Activated naive CD4-positive, alpha-beta T cell treated with anti-CD3 and anti-CD28 coated beads for 36 hours (primary cell): Measurements from ENCODE around the gene MBOAT7. TPM values are rescaled to one million over a fixed set of nuclear protein-coding genes. Genes with fewer than 3 reads are reported as not detected.
A peak's percentile ranks its signal among the peaks of the same experiment; 100 is the strongest.
"Not testable (repeated sequence)": the region's sequence is repeated elsewhere in the genome, so short reads cannot be mapped to it uniquely, and the experiment has no call there.

Experiments used
- CTCF ChIA-PET: fragments of 350-600 bp; sonication (Branson Sonifier 250); formaldehyde crosslinking; loops from one replicate; lab custom pipeline; 2021; ENCODE audit warnings: antibody characterized with exemption; lab: Charles Lee
- DNase-seq: peaks from one replicate; pipeline ENCODE4 v3.0.0-alpha.2; 2020
- H3K27ac Mint-ChIP-seq: one replicate; pipeline ENCODE4 v1.8.0; 2021; ENCODE audit warnings: mild to moderate bottlenecking, mixed read lengths
- H3K27me3 Mint-ChIP-seq: one replicate; pipeline ENCODE4 v1.8.0; 2021; ENCODE audit warnings: low read depth, mixed read lengths
- H3K36me3 Mint-ChIP-seq: one replicate; pipeline ENCODE4 v1.8.0; 2021; ENCODE audit warnings: low read depth, mixed read lengths
- H3K4me1 Mint-ChIP-seq: one replicate; pipeline ENCODE4 v1.8.0; 2021; ENCODE audit warnings: low read depth, mixed read lengths
- H3K4me3 Mint-ChIP-seq: one replicate; pipeline ENCODE4 v1.8.0; 2021; ENCODE audit warnings: mild to moderate bottlenecking, moderate library complexity, mixed read lengths
- H3K9me3 Mint-ChIP-seq: one replicate; pipeline ENCODE4 v1.8.0; 2021; ENCODE audit warnings: mixed read lengths
- intact Hi-C: fragments of 100-400 bp; cut with micrococcal nuclease; formaldehyde crosslinking; loops from one replicate; pipeline ENCODE4 v1.15.1; 2023
- total RNA-seq, 2 experiments: library from RNA; stranded (reverse); gene quantifications; one replicate each; pipeline ENCODE4 v1.2.3, GENCODE V29; 2021

The MBOAT7 gene
- total RNA-seq, 2 experiments from 2014 or later: 33.7 to 36.1 TPM

DNA sequence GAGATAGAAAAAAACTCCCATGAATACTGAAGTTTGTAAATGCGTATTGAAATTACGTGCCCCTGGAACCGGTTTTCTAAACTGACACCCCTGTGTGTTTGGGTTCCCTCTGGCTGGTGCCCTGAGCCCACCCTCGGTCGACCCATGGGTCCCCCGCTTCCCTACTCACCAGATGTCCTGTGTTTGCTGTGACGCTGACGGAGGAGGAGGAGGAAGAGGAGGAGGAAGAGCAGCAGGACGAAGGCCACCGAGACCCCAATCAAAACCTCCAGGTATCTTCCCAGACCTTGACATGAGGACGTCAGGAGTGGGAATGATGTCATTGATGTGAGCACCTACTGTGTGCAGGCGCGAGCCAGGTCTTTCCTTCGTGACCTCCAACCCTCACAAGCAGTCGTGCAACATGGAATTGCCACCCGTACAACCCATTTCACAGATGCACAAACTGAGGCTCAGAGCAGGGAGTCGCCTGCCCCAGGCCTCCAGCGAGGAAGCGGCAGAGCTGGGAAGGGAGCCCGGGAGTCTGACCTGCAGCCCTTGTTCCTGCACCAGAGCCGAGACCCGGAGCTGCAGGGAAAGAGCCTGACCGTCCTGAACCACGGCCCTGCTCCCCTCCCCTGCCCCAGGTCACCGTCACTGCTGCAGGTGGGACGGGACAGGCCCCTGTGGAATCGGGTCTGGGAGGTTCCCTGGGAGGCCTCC lies 29.7 kb upstream of the MBOAT7 start:
- H3K4me3 Mint-ChIP-seq: no peak overlapping the region
- H3K36me3 Mint-ChIP-seq: peaks cover 10% of the 10 kb centered on the region
- H3K27me3 Mint-ChIP-seq: peaks cover 5% of the 10 kb centered on the region
- no peak overlapping the region for H3K27ac Mint-ChIP-seq
- CTCF ChIA-PET: no interaction called here
- no peaks in the 10 kb centered on the region for H3K9me3 Mint-ChIP-seq
- intact Hi-C loops: no loop called here
- peaks cover 8% of the 10 kb centered on the region for H3K4me1 Mint-ChIP-seq
- no peak for DNase-seq

DNA sequence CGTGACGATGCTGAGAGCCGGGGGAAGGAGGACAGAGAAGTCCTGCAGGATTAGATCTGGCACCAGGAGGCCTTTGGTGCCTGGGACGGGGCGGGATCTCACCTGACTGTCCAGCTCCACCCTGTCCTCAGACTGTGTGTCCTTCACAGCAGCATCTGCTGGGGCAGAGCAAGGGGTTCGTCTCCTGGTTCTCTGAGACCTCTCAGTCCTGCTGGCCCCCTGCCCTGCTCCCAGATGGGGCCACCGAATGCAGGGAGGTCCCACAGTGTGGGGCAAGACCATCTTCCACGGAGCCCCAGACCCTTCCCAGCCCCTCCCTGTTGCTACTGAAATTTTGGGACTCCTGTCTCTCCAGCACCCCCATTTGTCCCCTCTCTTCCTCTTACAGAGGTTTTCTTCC lies 28.9 kb upstream of the MBOAT7 start:
- CTCF ChIA-PET: no interaction called here
- intact Hi-C loops: no loop called here
- no peak for DNase-seq
- peaks cover 2% of the 10 kb centered on the region for H3K27me3 Mint-ChIP-seq
- H3K36me3 Mint-ChIP-seq: peaks cover 12% of the 10 kb centered on the region
- H3K4me3 Mint-ChIP-seq: no peak overlapping the region
- no peak overlapping the region for H3K27ac Mint-ChIP-seq
- peaks cover 4% of the 10 kb centered on the region for H3K4me1 Mint-ChIP-seq
- H3K9me3 Mint-ChIP-seq: no peaks in the 10 kb centered on the region

DNA sequence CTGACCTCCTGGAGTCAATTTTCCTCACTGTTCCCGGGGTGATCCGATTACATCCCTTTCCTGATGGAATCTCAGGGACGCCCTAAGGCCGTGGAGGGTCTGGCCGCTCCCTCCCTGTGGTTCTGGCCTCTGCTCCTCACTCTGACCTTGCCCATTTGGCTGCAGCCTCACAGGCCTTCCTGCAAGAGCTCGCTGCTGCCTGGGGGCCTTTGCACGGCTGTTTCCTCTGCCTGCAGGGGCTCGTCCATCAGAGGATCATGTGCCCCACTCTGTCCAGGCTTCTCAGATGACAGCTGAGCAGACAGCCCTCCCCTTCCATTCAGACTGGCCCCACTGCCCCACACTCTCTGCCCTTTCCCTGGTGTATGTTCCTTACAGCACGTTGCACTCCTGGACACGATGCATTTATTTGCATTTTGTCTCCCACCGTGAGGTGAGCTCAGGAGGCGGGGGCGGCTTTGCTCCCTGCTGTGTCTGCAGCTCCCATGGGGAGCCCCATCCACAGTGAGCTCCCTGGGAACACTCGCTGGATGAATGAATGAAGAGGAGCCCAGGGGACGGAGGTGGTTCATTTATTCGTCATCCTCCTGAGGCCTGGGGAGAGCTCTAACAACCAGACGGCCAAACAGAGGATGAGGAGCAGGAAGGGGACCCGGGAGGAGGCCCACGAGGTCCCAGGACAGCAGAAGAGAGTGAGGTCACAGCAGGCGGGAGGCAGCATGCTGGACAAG lies 28.3 kb upstream of the MBOAT7 start:
- CTCF ChIA-PET: interaction anchor here (1.1 kb wide), 1 partner anchor 48 kb away, joined by 4 read pairs; no protein-coding TSS in a partner anchor
- intact Hi-C loops, DNase-seq, H3K4me3 Mint-ChIP-seq, H3K27me3 Mint-ChIP-seq, H3K9me3 Mint-ChIP-seq, H3K27ac Mint-ChIP-seq, H3K4me1 Mint-ChIP-seq: not testable (repeated sequence)
- peaks cover 16% of the 10 kb centered on the region for H3K36me3 Mint-ChIP-seq

DNA sequence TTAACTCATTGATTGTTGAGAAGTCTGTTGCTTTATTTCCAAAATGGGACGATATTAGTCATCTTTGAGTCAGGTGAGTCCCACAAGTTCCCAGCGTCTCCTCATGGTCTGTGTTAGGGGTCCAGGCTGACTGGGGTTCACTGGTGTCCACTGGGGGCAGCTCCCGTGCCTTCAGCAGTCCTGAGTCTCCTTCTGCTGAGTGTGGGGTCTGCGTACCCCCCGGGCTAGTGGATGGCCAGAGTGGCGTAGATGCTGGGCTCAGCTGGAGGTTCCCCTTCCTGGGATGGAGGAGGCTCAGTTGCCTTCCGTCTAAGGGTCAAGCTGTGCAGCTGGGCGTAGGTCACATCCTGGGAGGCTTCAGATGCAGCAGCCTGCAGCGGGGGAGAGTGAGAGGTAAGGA lies 27.5 kb upstream of the MBOAT7 start:
- Mint-ChIP-seq H3K9me3 (no peaks in the 10 kb centered on the region), H3K27me3 (no peaks in the 10 kb centered on the region), H3K27ac (no peak overlapping the region), H3K4me1 (peaks cover 4% of the 10 kb centered on the region), H3K4me3 (no peak overlapping the region), H3K36me3 (peaks cover 16% of the 10 kb centered on the region)
- CTCF ChIA-PET: interaction anchor here (1.1 kb wide), 1 partner anchor 49 kb away, joined by 4 read pairs; no protein-coding TSS in a partner anchor
- intact Hi-C loops: no loop called here
- no peak for DNase-seq

DNA sequence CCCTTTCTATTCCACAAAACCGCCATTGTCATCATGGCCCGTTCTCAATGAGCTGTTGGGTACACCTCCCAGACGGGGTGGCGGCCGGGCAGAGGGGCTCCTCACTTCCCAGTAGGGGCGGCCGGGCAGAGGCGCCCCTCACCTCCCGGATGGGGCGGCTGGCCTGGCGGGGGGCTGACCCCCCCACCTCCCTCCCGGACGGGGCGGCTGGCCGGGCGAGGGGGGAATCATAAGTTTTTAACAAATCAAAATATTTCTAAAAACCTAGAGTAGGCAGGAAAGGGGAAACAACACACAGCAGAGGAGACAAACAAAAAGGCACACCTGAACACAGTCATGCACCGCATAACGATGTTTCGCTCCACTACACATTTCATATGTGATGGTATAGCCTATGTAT lies 25.4 kb upstream of the MBOAT7 start:
- CTCF ChIA-PET, DNase-seq, H3K27ac Mint-ChIP-seq, H3K4me3 Mint-ChIP-seq, intact Hi-C loops, H3K9me3 Mint-ChIP-seq, H3K27me3 Mint-ChIP-seq: not testable (repeated sequence)
- Mint-ChIP-seq H3K36me3 (peaks cover 33% of the 10 kb centered on the region), H3K4me1 (peaks cover 17% of the 10 kb centered on the region)

DNA sequence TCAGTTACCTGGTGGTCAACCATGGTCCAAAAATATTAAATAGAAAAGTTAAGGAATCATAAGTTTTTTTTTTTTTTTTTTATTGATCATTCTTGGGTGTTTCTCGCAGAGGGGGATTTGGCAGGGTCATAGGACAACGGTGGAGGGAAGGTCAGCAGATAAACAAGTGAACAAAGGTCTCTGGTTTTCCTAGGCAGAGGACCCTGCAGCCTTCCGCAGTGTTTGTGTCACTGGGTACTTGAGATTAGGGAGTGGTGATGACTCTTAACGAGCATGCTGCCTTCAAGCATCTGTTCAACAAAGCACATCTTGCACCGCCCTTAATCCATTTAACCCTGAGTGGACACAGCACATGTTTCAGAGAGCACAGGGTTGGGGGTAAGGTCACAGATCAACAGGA lies 24.8 kb upstream of the MBOAT7 start:
- CTCF ChIA-PET: not testable (repeated sequence)

DNA sequence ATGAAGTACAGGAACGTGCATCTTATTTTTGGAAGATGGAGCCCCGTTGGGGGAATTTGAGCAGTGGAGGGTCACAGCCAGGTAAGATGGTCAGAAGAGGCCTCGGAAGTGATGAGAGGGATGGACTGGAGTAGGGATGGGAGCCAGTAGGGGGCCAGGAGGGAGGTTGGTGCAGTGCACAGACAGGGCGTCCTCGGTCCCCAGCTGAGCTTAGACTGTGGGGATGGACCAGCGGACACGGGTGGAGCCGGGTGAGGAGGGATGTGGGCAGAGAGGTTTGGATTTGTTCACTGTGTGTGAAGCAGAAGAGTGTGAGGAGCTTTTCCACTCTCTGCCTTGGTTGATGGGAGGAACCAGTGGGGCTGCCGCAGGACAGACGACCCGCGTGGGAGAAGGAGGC lies 21.9 kb upstream of the MBOAT7 start:
- Mint-ChIP-seq H3K36me3 (peaks cover 54% of the 10 kb centered on the region), H3K9me3 (no peaks in the 10 kb centered on the region), H3K27ac (peak overlapping the region; percentile 42), H3K4me3 (no peak overlapping the region), H3K4me1 (peaks cover 52% of the 10 kb centered on the region), H3K27me3 (no peaks in the 10 kb centered on the region)
- intact Hi-C loops: no loop called here
- CTCF ChIA-PET: no interaction called here
- no peak for DNase-seq

More for the DNA sequence above, 24.8 kb upstream of the MBOAT7 start:
- H3K9me3 Mint-ChIP-seq, intact Hi-C loops, H3K4me3 Mint-ChIP-seq, H3K27me3 Mint-ChIP-seq, DNase-seq: not testable (repeated sequence)
- Mint-ChIP-seq H3K27ac (peak overlapping the region; percentile 46), H3K36me3 (peaks cover 33% of the 10 kb centered on the region), H3K4me1 (peaks cover 23% of the 10 kb centered on the region)

DNA sequence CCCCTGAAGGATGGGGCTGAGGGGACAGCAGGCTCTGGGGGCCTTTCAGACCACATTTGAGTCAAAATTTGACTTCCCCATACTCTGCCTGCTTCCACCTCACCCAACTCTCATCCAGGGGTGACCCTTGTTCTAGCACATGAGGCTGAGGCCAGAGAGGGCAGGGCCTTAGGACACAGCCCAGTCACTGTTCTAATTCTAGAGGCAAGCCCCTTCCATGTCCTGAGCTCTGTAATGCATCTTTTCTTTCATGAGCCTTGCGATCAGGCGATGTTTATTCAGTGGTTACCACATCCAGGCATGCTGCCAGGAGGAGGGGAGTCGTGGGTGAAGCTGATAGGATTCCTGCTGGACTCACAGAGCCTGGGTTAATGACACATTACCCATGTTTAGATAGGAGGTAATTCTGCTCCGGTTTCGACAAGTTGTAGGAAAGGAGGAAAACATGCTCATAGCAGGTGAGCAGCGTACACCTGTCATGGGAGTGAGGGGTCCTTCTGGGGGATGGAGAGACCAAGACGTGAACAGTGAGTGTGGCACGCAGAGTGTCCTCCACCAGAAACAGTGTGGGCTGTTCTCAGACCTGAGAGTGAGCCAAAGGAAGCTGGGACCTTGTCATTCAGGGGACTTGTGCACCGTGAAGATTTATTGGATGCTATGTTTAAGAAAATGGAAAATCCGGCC lies 20.6 kb upstream of the MBOAT7 start:
- peaks cover 61% of the 10 kb centered on the region for H3K36me3 Mint-ChIP-seq
- CTCF ChIA-PET: interaction anchor here (0.7 kb wide), 1 partner anchor 98 kb away, joined by 7 read pairs; no protein-coding TSS in a partner anchor
- H3K4me1 Mint-ChIP-seq: peaks cover 65% of the 10 kb centered on the region
- intact Hi-C loops: loop anchor here (2.0 to 5.0 kb wide), 2 partner anchors 19 to 343 kb away; partner anchors contain the start of genes MYADM and TSEN34
- H3K9me3 Mint-ChIP-seq: no peaks in the 10 kb centered on the region
- H3K4me3 Mint-ChIP-seq: no peak overlapping the region
- no peaks in the 10 kb centered on the region for H3K27me3 Mint-ChIP-seq
- peak overlapping the region; percentile 73 for H3K27ac Mint-ChIP-seq
- DNase-seq: no peak

DNA sequence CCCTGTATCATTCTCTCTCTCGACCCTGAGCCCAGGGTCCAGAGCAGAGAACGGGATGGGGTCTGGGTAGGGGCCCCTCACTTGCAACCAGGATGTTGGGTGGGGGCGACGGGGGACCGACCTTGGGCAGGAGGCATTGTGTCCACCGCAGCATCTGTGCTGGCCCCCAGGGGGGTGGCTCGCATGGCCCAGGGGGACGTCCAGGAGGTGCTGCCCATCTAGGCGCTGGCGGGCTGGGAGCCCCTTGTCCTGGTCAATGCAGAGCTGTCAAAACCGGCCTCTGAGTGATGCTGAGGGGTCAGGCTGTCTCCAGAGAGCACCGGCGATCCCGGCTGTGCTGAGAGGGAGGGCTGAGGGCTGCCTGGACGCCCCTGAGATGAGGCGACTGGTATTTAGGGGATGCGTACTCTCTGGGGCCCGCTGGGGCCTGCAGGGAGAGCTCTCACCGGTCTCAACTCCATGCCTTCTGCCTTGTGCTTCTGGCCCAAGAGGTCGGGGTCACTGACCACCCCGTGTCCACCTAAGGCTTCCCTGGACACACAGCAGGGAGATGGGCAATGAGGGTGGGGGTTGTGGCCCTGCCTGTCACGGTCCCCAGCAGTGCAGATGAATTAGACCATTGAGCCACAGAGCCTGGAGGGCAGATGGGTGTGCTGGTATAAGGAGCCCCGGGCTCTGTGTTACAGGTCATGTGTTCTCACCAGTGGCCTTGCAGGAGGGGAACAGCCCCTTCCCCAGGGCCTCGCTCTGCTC lies 19.9 kb upstream of the MBOAT7 start:
- no peak overlapping the region for H3K4me3 Mint-ChIP-seq
- CTCF ChIA-PET: interaction anchor here (0.9 kb wide), 1 partner anchor 341 kb away, joined by 4 read pairs; no protein-coding TSS in a partner anchor
- H3K4me1 Mint-ChIP-seq: peaks cover 72% of the 10 kb centered on the region
- DNase-seq: no peak
- peak overlapping the region; percentile 85 for H3K27ac Mint-ChIP-seq
- peaks cover 67% of the 10 kb centered on the region for H3K36me3 Mint-ChIP-seq
- H3K9me3 Mint-ChIP-seq: no peaks in the 10 kb centered on the region
- no peaks in the 10 kb centered on the region for H3K27me3 Mint-ChIP-seq
- intact Hi-C loops: loop anchor here (2.0 to 5.0 kb wide), 2 partner anchors 18 to 342 kb away; partner anchors contain the start of genes MYADM and TSEN34

DNA sequence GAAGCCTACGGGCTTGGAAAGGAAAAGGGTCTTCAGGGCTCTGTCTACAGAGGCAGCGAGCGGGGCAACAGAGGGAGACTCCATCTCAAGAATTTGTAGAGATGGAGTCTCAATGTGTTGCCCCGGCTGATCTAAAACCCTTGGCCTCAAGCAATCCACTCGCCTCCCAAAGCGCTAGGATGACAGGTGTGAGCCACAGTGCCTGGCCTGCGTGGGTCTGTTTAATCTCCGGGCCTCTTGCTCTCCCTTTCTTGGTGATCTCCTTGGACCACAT lies 19.3 kb upstream of the MBOAT7 start:
- H3K4me3 Mint-ChIP-seq: no peak overlapping the region
- H3K36me3 Mint-ChIP-seq: peaks cover 71% of the 10 kb centered on the region
- no peak for DNase-seq
- intact Hi-C loops: loop anchor here (1.0 to 5.0 kb wide), 3 partner anchors 8 to 341 kb away; partner anchors contain the start of genes MYADM, RPS9 and TSEN34
- H3K4me1 Mint-ChIP-seq: peaks cover 78% of the 10 kb centered on the region
- no peaks in the 10 kb centered on the region for H3K9me3 Mint-ChIP-seq
- CTCF ChIA-PET: interaction anchor here (0.9 kb wide), 1 partner anchor 340 kb away, joined by 4 read pairs; no protein-coding TSS in a partner anchor
- H3K27me3 Mint-ChIP-seq: no peaks in the 10 kb centered on the region
- H3K27ac Mint-ChIP-seq: peak overlapping the region; percentile 85

DNA sequence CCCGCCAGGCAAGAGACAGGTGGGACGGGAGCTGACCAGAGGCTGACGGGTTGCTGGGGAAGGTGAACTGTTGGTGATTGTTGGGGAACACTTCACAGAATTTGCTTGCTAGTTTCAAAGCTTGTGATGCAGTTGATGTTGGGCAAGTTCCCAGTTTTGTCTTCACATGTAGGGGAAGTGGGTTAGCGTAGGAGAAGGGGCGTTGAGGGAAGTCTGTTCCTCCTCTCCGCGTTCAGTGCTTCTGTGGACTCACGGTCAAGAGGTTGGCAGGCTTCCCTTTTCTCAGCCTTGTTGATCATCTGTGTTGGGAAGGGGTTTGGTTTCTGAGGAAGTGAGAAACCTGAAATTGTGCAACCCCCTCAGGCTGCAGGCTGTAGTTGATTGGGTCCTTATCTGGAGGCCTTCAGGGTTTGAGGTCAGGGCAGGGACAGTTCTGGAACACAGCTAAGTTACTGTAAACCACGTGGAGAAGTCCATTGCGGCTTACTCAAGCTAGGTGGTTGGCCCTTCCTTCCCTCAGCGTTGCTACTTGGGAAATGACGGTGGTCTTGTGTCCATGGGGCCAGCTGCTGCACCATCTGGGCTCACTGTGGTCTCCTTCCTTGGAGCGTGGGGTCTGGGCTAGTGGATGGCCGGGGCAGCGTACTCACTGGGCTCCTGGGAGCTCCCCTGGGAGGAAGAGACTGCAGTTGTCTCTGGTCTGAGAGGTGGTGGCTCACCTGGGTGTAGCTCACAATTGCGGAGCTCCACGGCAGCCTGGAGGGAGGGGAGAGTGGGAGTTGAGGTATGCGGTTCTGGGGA lies 18.8 kb upstream of the MBOAT7 start:
- Mint-ChIP-seq H3K9me3 (no peaks in the 10 kb centered on the region), H3K4me3 (peak overlapping the region; percentile 49), H3K4me1 (peaks cover 83% of the 10 kb centered on the region), H3K36me3 (peaks cover 73% of the 10 kb centered on the region), H3K27ac (peak overlapping the region; percentile 85), H3K27me3 (no peaks in the 10 kb centered on the region)
- DNase-seq: peak; percentile 80
- CTCF ChIA-PET: interaction anchor here (0.9 to 1.7 kb wide), 3 partner anchors 18 to 340 kb away, joined by 3 to 7 read pairs (median 4); no protein-coding TSS in a partner anchor
- intact Hi-C loops: loop anchor here (1.0 to 5.0 kb wide), 3 partner anchors 8 to 341 kb away; partner anchors contain the start of genes MYADM, RPS9 and TSEN34
